ENCODE data around the gene CLIC5.

Gene CLIC5

GRCh38 chr6:45991189-45991588 is 24.5 kb downstream of the CLIC5 start:
- no peak for DNase-seq

DNA sequence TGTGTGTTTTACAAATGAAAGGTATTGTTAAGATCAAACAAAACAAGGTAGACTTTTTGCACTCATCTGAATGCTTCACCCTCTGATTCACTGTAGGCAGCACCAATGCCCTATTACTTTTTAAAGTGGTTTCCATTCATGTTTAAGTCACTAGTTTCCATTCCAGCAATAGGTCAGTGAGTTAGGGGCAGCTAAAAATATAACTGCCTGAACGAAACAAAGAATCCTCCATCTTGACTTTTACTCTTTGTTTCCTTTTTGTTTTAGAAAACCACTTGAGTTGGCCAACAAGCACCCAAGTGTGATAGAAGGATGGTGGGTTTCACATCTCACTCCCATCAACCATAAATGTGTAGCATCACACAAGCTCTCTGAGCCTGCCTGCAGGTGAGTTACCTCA is 25.5 kb downstream of the CLIC5 start:
- DNase-seq: no peak

DNA sequence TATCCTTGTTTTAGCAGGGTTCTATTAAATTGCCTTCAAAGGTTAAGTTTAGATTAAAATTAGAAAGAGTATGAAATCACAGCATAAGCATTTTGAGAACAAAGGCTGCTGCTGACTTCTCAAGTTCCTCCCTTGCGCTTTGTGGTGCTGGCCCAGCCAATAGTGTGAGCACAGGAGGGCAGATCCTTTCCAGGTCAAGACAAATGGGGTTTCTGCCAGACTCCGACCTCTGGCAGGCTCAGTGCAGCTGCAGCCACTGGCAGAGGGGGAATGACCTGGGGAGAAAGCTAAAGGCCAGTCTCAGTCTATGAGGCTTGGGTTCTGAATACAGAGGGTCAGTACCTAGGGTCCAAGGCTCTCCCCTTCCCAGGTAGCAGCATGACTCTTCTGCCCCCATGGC is 27.0 kb downstream of the CLIC5 start:
- DNase-seq: no peak

- DNase-seq: no peak
Observed at GRCh38 chr6:45987856-45988255, 27.8 kb downstream of the CLIC5 start.

GRCh38 chr6:45986746-45987274 is 28.9 kb downstream of the CLIC5 start:
- DNase-seq: no peak

- DNase-seq: no peak
Observed at GRCh38 chr6:45984788-45985425, 30.8 kb downstream of the CLIC5 start.

- DNase-seq: no peak
Observed at GRCh38 chr6:45984347-45984746, 31.3 kb downstream of the CLIC5 start.

DNA sequence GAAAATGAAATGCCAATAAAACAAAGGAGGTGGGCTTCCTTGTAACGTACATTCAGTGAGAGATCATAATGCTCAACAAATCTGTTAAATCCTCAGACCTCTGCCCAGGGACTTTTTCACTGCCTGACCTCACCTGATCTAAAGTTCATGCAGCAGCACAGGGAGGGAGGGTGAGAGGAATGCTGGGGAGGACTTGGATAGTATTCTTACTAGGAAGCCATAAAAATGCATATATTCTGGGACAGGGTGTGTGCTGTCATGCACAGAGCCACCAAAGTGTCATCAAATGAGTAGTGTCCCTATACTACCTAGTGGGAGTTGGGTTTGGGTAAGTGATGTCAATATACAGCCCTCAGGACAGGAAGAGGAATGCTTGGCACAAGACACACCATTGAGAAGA is 32.6 kb downstream of the CLIC5 start:
- no peak for DNase-seq

GRCh38 chr6:45982280-45983036 is 33.2 kb downstream of the CLIC5 start:
- no peak for DNase-seq

- DNase-seq: no peak
Observed at GRCh38 chr6:45981046-45981445, 34.6 kb downstream of the CLIC5 start.

DNA sequence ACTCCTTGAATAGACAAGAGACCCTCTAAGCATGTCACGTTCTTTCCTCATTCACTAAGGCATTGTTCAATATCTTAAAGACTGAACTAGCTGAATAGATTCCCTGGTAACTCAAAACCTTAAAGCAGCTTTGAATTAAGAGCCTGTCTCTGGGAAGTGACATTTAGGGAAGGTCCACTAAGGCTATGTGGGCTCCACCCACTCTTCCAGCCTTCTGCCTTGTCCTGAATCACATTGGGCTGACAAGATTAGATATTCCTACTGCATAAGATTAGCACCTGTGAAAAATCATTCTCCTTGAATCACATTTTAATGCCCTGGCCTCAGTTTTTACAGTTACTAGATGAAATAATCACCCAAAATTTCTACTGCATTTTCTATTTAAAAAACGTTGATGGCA is 36.3 kb downstream of the CLIC5 start:
- DNase-seq: no peak

DNA sequence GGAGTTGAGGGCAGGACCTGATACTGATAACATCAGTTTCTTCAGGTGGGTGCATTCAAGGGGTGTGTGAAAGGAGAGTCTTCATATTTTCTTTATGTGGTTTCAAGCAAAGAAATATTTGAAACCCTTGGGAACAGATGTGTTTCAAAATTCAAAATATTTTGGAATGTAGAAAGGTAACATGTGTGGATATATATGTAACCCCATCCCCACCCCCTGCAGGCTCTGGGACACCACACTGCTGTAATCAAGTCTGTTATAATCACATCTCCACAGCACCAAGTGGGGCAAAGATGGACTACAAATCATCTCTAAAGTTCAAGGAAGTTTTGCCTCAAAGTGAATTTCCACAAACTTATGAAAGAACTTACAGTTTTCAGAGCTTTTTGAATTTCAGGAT is 41.1 kb downstream of the CLIC5 start:
- DNase-seq: no peak

DNA sequence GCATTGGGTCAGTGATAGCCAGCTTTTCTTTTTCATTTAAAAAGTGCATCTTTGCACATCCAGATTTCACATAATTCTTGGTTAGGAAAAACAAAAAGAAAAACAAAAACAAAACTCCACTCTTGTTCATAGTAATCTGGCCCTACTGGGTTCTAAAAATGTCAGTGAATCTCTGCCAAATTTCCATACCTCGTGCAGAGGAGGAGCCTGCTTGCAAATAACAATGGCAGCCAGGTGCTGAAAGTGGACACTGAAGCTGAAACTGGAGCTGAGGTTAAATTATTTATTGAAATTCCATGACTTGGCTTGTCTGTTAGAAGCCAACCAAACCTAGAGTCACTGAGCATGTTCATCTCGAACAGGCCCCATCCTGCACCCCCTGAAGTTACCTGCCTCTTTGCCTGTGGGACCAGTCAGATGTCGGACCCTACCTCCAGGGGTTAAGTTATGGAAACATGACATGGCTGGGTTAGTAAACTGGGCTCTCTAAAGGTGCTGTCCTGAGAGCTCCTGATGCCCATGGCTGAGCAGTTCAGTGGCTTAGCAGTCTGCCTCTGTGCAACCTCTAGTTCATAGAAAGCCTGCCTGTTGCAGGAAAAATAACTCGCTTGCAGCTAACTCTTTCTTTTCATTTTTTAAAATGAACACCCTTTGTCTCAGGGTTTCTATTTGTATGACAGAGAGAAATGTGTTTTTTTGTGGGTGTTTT is 42.7 kb downstream of the CLIC5 start:
- DNase-seq: no peak

GRCh38 chr6:45971287-45971686 is 44.4 kb downstream of the CLIC5 start:
- DNase-seq: no peak

DNA sequence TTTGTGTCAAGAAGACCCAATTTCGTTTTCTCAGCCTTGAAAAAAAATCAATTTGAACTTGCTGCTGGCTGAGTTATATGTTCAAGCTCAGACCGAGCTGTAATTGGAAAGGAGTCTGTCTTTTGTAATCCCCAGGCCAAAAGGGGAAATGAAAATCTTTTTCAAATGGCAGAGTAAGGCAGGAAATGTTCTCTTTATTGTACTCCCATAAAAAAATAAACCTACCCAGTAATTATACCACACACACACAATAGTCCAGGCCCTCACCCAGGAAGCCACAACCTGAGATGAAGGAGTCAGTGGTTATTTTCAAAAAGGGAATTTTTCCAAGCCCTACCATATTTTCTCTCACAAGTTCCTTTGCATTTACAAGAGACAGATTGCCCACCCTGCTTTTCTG is 45.3 kb downstream of the CLIC5 start:
- no peak for DNase-seq

GRCh38 chr6:45969883-45970282 is 45.8 kb downstream of the CLIC5 start:
- DNase-seq: no peak

- DNase-seq: no peak
Observed at GRCh38 chr6:45969026-45969425, 46.6 kb downstream of the CLIC5 start.

DNA sequence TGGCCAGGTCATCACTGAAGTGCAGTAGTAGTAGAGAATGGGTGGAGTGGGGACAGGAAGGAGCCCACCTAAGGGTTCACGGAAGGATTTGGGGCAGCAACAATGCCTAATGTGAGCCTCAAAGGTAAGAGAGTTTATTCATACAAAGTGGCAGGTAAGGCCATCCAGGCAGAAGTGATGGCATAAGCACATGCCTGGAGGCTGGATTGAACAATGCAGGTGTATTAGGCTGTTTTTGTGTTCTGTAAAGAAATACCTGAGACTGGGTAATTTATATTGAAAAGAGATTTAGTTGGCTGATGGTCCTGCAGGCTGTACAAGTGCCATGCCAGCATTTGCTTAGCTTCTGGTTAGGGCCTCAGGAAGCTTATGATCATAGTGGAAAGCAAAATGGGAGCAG is 48.3 kb downstream of the CLIC5 start:
- no peak for DNase-seq

- no peak for DNase-seq
Observed at GRCh38 chr6:45966797-45967196, 48.9 kb downstream of the CLIC5 start.

DNA sequence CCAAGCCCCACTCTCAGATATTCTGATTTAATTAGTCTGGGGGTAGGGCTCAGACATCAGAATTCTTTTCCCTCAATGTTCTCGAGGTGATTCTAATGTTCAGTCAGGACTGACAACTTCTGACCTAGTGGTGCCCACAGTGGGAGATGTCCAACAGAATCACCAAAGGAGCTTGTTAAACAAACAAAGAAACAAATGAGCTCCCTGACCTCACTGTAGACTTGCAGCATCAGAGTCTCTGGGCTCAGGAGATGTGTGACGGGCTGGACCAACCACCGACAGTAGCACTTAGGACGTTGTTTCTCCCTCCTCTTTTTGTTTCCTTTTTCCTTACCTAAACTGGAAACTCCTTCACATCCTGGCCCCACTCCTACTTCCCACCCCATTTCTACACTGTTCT is 49.3 kb downstream of the CLIC5 start:
- DNase-seq: no peak

DNA sequence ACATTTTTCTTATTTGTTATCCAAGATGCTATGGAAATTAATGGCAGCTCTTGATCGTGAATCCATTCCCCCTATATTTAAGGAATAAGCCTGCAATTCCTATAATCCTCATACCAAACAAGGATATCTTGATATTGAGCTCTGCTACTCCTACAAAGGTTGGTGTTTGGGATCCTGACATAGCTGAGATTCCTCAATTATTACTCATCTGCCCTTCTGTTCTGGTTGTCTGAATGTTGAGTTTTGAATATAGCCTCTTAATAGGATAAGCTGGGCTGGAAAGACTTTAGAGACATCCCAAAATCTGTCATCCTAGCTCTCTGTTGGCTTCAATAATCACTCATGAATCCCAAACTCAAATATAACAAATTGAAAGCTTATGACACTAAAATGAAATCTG is 49.9 kb downstream of the CLIC5 start:
- DNase-seq: no peak

DNA sequence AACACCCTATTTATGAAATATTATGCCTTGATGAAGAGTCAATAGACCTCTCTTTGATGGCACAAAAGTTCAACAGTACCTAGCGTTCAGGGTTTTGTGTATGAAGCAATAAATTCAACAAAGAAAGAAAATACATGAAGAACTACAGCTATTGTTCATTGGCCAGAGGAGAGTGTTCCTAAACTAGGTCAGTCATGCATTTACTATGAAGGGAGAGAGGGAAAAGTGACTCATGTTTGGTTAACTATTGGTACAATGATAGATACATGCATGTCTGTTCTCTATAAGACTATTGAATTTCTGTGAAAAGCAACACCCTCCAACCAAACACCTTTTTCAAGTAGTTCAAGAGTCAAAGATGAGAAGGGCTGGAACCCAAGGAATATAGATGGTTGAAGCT is 50.7 kb downstream of the CLIC5 start:
- no peak for DNase-seq

- no peak for DNase-seq
Observed at GRCh38 chr6:45964300-45964699, 51.4 kb downstream of the CLIC5 start.

DNA sequence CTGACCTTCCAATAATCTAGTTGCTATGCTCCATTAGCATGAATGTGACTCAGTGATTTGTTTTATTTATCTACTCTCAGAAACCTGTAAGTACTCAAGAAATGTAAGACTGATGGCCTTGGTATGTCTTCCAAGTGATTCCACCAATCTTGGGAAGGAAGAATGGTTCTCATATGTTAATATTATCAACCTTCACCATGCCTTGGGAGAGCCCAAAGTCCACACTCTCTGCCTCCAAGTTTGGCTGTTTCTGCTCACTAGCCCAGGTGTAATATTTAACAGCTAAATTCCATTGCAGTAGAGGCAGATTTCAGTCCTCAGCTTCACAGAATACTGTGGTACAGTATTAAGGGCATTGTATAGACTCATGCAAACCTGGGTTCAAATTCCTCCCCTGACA is 51.8 kb downstream of the CLIC5 start:
- no peak for DNase-seq
